ENCODE data around the gene SLC35F1. TPM values are rescaled to one million over a fixed set of nuclear protein-coding genes. Genes with fewer than 3 reads are reported as not detected.

SLC35F1 gene
- total and polyA plus RNA-seq, 2 donors = 0.14 TPM

DNA sequence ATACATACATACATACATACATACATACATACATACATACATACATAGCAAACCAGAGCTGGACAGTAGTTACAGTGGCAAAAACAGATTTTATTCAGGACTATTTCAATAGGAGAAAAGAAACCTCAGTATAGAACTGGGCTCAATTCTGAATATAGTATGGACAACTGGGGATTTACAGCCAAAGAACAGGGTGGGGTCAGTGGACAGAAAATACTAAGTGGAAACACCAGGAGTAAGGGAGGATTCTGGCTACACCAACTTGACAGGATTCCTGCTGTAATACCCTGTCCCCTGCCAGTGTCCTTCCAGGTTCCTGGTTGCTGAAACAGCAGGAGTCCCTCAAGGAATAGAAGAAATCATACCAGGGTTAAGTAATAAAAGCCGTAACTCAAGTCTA is 293.1 kb downstream of the SLC35F1 start:
- WGBS = 97% methylated on average over 1 of the region's 1 CpG

DNA sequence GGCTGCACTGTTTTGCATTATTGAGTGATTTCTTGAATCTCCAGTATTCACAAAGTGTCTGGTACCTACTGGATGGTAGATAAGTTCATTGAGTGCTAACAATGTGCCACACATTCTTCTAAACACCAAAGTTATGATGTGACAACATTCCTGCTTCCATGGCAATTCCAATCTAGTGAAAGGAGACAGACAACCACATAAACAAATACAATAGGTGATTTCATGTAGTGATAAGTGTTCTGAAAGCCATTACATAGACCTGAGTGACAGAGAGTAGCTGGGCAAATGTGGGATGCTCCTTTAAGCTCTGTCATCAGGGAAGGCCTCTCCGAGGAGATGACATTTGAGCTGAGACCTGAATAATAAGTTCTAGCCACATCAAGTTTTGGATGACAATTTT is 295.5 kb downstream of the SLC35F1 start:
- Histone ChIP-seq H3K27me3 (ENCODE audit: control insufficient read depth in 2 of 2, insufficient read depth in 1 of 2, low read length in 1 of 2) (no peaks in the 10 kb centered on the region), H3K4me1 (ENCODE audit: control insufficient read depth in 2 of 2, insufficient read depth in 2 of 2, low read length in 2 of 2) (no peaks in the 10 kb centered on the region), H3K27ac (ENCODE audit: low read depth in 1 of 2, low read length in 1 of 2) (no peak overlapping the region), H3K4me3 (ENCODE audit: low read length in 2 of 2) (no peak overlapping the region), H3K36me3 (ENCODE audit: control insufficient read depth in 2 of 2, insufficient read depth in 2 of 2, low read length in 1 of 2) (no peaks in the 10 kb centered on the region), H3K9me3 (ENCODE audit: control insufficient read depth in 2 of 2, insufficient read depth in 1 of 2, low read length in 1 of 2) (no peaks in the 10 kb centered on the region)
- DNase-seq (ENCODE audit: low read depth in 6 of 9, low spot score in 9 of 9) = no peak
- 95% methylated on average over 1 of the region's 1 CpG for WGBS

More for the DNA sequence above, 293.1 kb downstream of the SLC35F1 start:
- no peak for DNase-seq (ENCODE audit: low read depth in 6 of 9, low spot score in 9 of 9)
- H3K9me3 ChIP-seq (ENCODE audit: control insufficient read depth in 2 of 2, insufficient read depth in 1 of 2, low read length in 1 of 2) = no peaks in the 10 kb centered on the region
- no peaks in the 10 kb centered on the region for H3K36me3 ChIP-seq (ENCODE audit: control insufficient read depth in 2 of 2, insufficient read depth in 2 of 2, low read length in 1 of 2)
- H3K27ac ChIP-seq (ENCODE audit: low read depth in 1 of 2, low read length in 1 of 2) = no peak overlapping the region
- no peaks in the 10 kb centered on the region for H3K27me3 ChIP-seq (ENCODE audit: control insufficient read depth in 2 of 2, insufficient read depth in 1 of 2, low read length in 1 of 2)
- no peak overlapping the region for H3K4me3 ChIP-seq (ENCODE audit: low read length in 2 of 2)
- H3K4me1 ChIP-seq (ENCODE audit: control insufficient read depth in 2 of 2, insufficient read depth in 2 of 2, low read length in 2 of 2) = no peaks in the 10 kb centered on the region

DNA sequence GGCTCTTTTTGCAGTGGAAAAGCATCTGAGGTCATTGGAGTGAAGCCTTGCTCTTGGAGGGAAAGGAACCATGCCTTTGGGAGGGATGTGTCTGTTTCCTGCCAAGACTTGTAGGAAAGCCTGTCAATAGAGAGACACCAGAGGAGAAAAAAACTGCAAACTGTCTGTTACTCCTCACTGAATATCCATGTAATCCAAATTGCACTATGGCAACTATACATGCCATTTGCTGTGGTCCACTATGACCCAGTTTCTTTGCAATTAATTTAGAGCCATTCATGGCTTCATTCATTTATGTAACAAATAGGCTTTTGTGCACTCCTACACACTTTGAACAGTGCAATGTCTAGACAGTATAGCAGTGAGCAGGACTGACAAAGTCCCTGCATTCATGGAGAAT is 296.5 kb downstream of the SLC35F1 start:
- no peaks in the 10 kb centered on the region for H3K4me1 ChIP-seq (ENCODE audit: control insufficient read depth in 2 of 2, insufficient read depth in 2 of 2, low read length in 2 of 2)
- no peaks in the 10 kb centered on the region for H3K27me3 ChIP-seq (ENCODE audit: control insufficient read depth in 2 of 2, insufficient read depth in 1 of 2, low read length in 1 of 2)
- no peak for DNase-seq (ENCODE audit: low read depth in 6 of 9, low spot score in 9 of 9)
- no peaks in the 10 kb centered on the region for H3K9me3 ChIP-seq (ENCODE audit: control insufficient read depth in 2 of 2, insufficient read depth in 1 of 2, low read length in 1 of 2)
- no peak overlapping the region for H3K27ac ChIP-seq (ENCODE audit: low read depth in 1 of 2, low read length in 1 of 2)
- no peaks in the 10 kb centered on the region for H3K36me3 ChIP-seq (ENCODE audit: control insufficient read depth in 2 of 2, insufficient read depth in 2 of 2, low read length in 1 of 2)
- H3K4me3 ChIP-seq (ENCODE audit: low read length in 2 of 2) = no peak overlapping the region

DNA sequence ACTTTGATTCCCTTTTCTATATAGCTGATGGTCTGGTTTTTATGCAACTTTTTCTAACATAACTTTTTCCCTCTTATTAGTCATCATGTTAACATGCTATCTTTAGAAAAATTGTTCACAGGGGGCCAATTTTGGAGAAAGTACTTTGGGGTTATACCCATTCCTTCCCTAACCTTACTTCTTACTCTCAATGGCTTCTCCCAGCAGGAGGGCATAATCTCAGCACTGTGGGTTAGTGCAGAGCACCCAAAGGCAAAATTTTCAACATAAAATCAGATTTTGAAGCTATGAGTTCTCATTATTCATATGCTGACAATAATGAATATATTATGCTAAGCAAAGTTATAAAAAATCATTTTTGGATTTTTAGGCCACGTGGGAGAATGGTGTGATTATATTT is 299.2 kb downstream of the SLC35F1 start:
- no peaks in the 10 kb centered on the region for H3K4me1 ChIP-seq (ENCODE audit: control insufficient read depth in 2 of 2, insufficient read depth in 2 of 2, low read length in 2 of 2)
- no peak overlapping the region for H3K27ac ChIP-seq (ENCODE audit: low read depth in 1 of 2, low read length in 1 of 2)
- H3K9me3 ChIP-seq (ENCODE audit: control insufficient read depth in 2 of 2, insufficient read depth in 1 of 2, low read length in 1 of 2) = no peaks in the 10 kb centered on the region
- DNase-seq (ENCODE audit: low read depth in 6 of 9, low spot score in 9 of 9) = no peak
- no peaks in the 10 kb centered on the region for H3K36me3 ChIP-seq (ENCODE audit: control insufficient read depth in 2 of 2, insufficient read depth in 2 of 2, low read length in 1 of 2)
- H3K4me3 ChIP-seq (ENCODE audit: low read length in 2 of 2) = no peak overlapping the region
- H3K27me3 ChIP-seq (ENCODE audit: control insufficient read depth in 2 of 2, insufficient read depth in 1 of 2, low read length in 1 of 2) = no peaks in the 10 kb centered on the region
- 82% methylated on average over 1 of the region's 1 CpG for WGBS

DNA sequence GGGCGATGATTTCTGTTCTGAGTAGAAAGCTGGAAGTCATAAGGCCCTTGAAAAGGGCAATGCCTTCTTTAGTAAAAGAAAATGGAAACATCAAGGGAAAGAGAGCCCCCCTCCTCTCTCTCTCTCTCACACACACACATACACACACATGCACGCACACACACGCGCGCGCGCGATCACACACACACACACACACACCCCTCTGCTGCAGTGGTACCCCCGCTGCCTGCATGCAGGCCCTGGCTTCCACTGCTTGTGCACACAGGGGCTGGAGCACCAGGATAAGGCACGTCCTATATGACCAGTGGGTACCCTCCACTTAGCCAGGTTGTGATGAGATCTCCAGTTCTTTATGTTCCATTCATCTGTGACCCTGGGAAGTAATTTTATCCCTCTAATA is 300.9 kb downstream of the SLC35F1 start:
- H3K27ac ChIP-seq (ENCODE audit: low read depth in 1 of 2, low read length in 1 of 2) = no peak overlapping the region
- no peak overlapping the region for H3K4me3 ChIP-seq (ENCODE audit: low read length in 2 of 2)
- 97% methylated on average over 10 of the region's 10 CpGs for WGBS
- H3K36me3 ChIP-seq (ENCODE audit: control insufficient read depth in 2 of 2, insufficient read depth in 2 of 2, low read length in 1 of 2) = no peaks in the 10 kb centered on the region
- H3K9me3 ChIP-seq (ENCODE audit: control insufficient read depth in 2 of 2, insufficient read depth in 1 of 2, low read length in 1 of 2) = no peaks in the 10 kb centered on the region
- no peak for DNase-seq (ENCODE audit: low read depth in 6 of 9, low spot score in 9 of 9)
- no peaks in the 10 kb centered on the region for H3K4me1 ChIP-seq (ENCODE audit: control insufficient read depth in 2 of 2, insufficient read depth in 2 of 2, low read length in 2 of 2)
- H3K27me3 ChIP-seq (ENCODE audit: control insufficient read depth in 2 of 2, insufficient read depth in 1 of 2, low read length in 1 of 2) = no peaks in the 10 kb centered on the region

DNA sequence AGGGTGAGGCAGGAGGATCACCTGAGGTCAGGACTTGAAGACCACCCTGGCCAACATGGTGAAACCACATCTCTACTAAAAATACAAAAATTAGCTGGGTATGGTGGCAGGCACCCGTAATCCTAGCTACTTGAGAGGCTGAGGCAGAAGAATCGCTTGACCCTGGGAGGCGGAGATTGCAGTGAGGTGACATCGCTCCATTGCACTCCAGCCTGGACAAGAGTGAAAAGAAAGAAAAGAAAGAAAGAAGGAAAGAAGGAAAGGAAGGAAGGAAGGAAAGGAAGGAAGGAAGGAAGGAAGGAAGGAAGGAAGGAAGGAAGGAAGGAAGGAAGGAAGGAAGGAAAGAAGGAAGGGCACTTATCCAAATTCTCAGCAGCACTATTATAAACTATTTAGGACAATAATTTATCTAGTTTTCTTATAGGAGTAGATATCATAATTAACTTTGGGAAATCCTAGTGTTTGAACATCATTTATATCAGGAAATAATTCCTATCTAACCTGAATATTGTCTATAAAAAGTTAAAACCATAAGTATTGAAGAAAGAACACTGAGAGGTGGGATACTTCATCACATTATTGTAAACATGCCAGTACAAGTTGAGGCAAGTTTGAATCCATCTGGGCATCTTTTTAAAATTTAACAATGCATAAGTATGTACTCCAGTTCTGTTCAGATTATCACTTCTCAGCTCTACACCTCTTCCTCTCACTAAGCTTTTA is 305.5 kb downstream of the SLC35F1 start:
- H3K27me3 ChIP-seq (ENCODE audit: control insufficient read depth in 2 of 2, insufficient read depth in 1 of 2, low read length in 1 of 2) = no peaks in the 10 kb centered on the region
- H3K4me3 ChIP-seq (ENCODE audit: low read length in 2 of 2) = no peak overlapping the region
- H3K4me1 ChIP-seq (ENCODE audit: control insufficient read depth in 2 of 2, insufficient read depth in 2 of 2, low read length in 2 of 2) = no peaks in the 10 kb centered on the region
- no peak for DNase-seq (ENCODE audit: low read depth in 6 of 9, low spot score in 9 of 9)
- H3K9me3 ChIP-seq (ENCODE audit: control insufficient read depth in 2 of 2, insufficient read depth in 1 of 2, low read length in 1 of 2) = no peaks in the 10 kb centered on the region
- no peaks in the 10 kb centered on the region for H3K36me3 ChIP-seq (ENCODE audit: control insufficient read depth in 2 of 2, insufficient read depth in 2 of 2, low read length in 1 of 2)
- WGBS = 98% methylated on average over 4 of the region's 4 CpGs
- H3K27ac ChIP-seq (ENCODE audit: low read depth in 1 of 2, low read length in 1 of 2) = no peak overlapping the region

DNA sequence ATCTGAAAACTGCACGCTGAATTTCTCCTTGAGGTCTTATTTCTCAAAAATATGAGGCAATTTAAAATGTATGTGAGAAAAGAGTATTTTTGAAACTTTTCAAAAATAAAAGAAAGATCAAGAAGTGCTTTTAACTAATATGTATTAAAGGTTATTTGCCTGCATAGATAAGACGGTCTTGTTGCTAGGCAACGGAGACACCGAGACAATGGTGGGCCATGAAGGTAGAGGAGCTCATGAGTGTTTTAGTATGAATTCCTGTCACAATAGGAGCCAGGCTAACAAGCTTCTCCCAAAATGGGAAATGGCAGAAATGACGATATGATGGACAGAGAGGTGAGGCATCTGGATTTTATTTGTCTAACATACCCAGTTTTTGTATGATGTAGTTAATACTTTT is 308.2 kb downstream of the SLC35F1 start:
- 96% methylated on average over 5 of the region's 5 CpGs for WGBS
- no peak overlapping the region for H3K4me3 ChIP-seq (ENCODE audit: low read length in 2 of 2)
- H3K9me3 ChIP-seq (ENCODE audit: control insufficient read depth in 2 of 2, insufficient read depth in 1 of 2, low read length in 1 of 2) = no peaks in the 10 kb centered on the region
- no peaks in the 10 kb centered on the region for H3K36me3 ChIP-seq (ENCODE audit: control insufficient read depth in 2 of 2, insufficient read depth in 2 of 2, low read length in 1 of 2)
- no peaks in the 10 kb centered on the region for H3K4me1 ChIP-seq (ENCODE audit: control insufficient read depth in 2 of 2, insufficient read depth in 2 of 2, low read length in 2 of 2)
- DNase-seq (ENCODE audit: low read depth in 6 of 9, low spot score in 9 of 9) = no peak
- H3K27ac ChIP-seq (ENCODE audit: low read depth in 1 of 2, low read length in 1 of 2) = no peak overlapping the region
- no peaks in the 10 kb centered on the region for H3K27me3 ChIP-seq (ENCODE audit: control insufficient read depth in 2 of 2, insufficient read depth in 1 of 2, low read length in 1 of 2)

DNA sequence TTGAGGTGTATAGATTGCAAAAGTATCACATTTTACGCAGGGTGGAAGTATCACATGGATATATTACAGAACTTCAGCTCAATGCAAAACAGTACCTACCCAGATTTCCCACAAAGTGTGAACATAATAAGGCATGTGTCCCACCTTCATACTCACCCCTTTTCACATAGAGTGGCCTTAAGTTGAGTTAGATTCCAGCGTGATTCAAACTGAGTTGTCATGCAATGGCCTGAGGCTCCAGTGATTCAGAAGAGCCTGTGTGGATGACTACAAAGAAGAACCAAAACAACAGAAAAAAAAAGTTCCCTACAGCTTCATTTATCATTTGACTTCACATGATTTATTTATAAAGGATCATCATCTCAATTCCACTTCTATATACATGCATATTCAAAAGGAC is 309.7 kb downstream of the SLC35F1 start:
- Histone ChIP-seq H3K4me3 (ENCODE audit: low read length in 2 of 2) (no peak overlapping the region), H3K4me1 (ENCODE audit: control insufficient read depth in 2 of 2, insufficient read depth in 2 of 2, low read length in 2 of 2) (no peaks in the 10 kb centered on the region), H3K36me3 (ENCODE audit: control insufficient read depth in 2 of 2, insufficient read depth in 2 of 2, low read length in 1 of 2) (no peaks in the 10 kb centered on the region), H3K27ac (ENCODE audit: low read depth in 1 of 2, low read length in 1 of 2) (no peak overlapping the region), H3K9me3 (ENCODE audit: control insufficient read depth in 2 of 2, insufficient read depth in 1 of 2, low read length in 1 of 2) (no peaks in the 10 kb centered on the region), H3K27me3 (ENCODE audit: control insufficient read depth in 2 of 2, insufficient read depth in 1 of 2, low read length in 1 of 2) (no peaks in the 10 kb centered on the region)
- DNase-seq (ENCODE audit: low read depth in 6 of 9, low spot score in 9 of 9) = no peak
- 96% methylated on average over 2 of the region's 2 CpGs for WGBS

DNA sequence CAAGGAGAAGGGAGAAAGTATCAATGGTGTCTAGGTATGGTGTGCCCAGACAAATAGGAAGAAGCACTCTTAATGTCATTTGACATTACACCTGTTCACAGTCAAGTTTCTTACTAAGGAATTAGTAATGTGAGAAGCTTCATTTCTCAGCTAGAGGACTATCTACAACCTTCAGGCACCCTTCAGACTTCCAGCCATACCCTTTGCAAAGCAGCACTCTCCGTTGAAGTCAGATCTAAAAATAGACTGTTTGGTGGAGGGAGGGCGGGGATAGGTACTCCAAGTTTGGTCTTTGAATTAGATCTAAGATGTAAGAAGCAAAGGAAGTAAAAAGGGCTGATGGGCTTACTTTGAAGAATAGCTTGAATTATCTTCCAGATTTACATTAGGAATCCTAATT is 311.1 kb downstream of the SLC35F1 start:
- no peak for DNase-seq (ENCODE audit: low read depth in 6 of 9, low spot score in 9 of 9)
- Histone ChIP-seq H3K4me3 (ENCODE audit: low read length in 2 of 2) (no peak overlapping the region), H3K36me3 (ENCODE audit: control insufficient read depth in 2 of 2, insufficient read depth in 2 of 2, low read length in 1 of 2) (no peaks in the 10 kb centered on the region), H3K27me3 (ENCODE audit: control insufficient read depth in 2 of 2, insufficient read depth in 1 of 2, low read length in 1 of 2) (no peaks in the 10 kb centered on the region), H3K4me1 (ENCODE audit: control insufficient read depth in 2 of 2, insufficient read depth in 2 of 2, low read length in 2 of 2) (no peaks in the 10 kb centered on the region), H3K9me3 (ENCODE audit: control insufficient read depth in 2 of 2, insufficient read depth in 1 of 2, low read length in 1 of 2) (no peaks in the 10 kb centered on the region), H3K27ac (ENCODE audit: low read depth in 1 of 2, low read length in 1 of 2) (no peak overlapping the region)
- 68% methylated on average over 2 of the region's 2 CpGs for WGBS

All from thymus (tissue), 11 donors.